ENCODE results near the gene ACAA2.

Gene ACAA2

GRCh38 chr18:49762191-49763077, 50.9 kb downstream of the ACAA2 start:
- DNase-seq, result no peak

GRCh38 chr18:49761771-49762170, 51.6 kb downstream of the ACAA2 start:
- no peak for DNase-seq

- DNase-seq, result no peak
These were observed 55.1 kb downstream of the ACAA2 start for GRCh38 chr18:49758263-49758610.

- no peak for DNase-seq
These were observed 55.6 kb downstream of the ACAA2 start for GRCh38 chr18:49757513-49758262.

GRCh38 chr18:49756671-49757362, 56.5 kb downstream of the ACAA2 start:
- DNase-seq, result no peak

- DNase-seq, result no peak
These were observed 57.2 kb downstream of the ACAA2 start for GRCh38 chr18:49756135-49756534.

GRCh38 chr18:49755489-49755888, 57.8 kb downstream of the ACAA2 start:
- no peak for DNase-seq

- DNase-seq, result no peak
These were observed 58.5 kb downstream of the ACAA2 start for GRCh38 chr18:49754866-49755265.

GRCh38 chr18:49753643-49754042, 59.7 kb downstream of the ACAA2 start:
- no peak for DNase-seq

- DNase-seq, result no peak
These were observed 61.3 kb downstream of the ACAA2 start for GRCh38 chr18:49752095-49752457.

- no peak for DNase-seq
These were observed 61.8 kb downstream of the ACAA2 start for GRCh38 chr18:49751427-49752094.

GRCh38 chr18:49749563-49749962, 63.8 kb downstream of the ACAA2 start:
- DNase-seq, result no peak

GRCh38 chr18:49747876-49748275, 65.5 kb downstream of the ACAA2 start:
- no peak for DNase-seq

- no peak for DNase-seq
These were observed 68.0 kb downstream of the ACAA2 start for GRCh38 chr18:49745045-49746014.

GRCh38 chr18:49744376-49745008, 68.8 kb downstream of the ACAA2 start:
- no peak for DNase-seq

GRCh38 chr18:49743117-49743567, 70.2 kb downstream of the ACAA2 start:
- no peak for DNase-seq

GRCh38 chr18:49742316-49743116, 70.8 kb downstream of the ACAA2 start:
- no peak for DNase-seq

- no peak for DNase-seq
These were observed 74.1 kb downstream of the ACAA2 start for GRCh38 chr18:49739275-49739674.

- DNase-seq, result no peak
These were observed 74.6 kb downstream of the ACAA2 start for GRCh38 chr18:49738721-49739120.

GRCh38 chr18:49734836-49735235, 78.5 kb downstream of the ACAA2 start:
- no peak for DNase-seq

Measured in activated gamma-delta T cell (primary cell).